Adipose tissue (tissue), 3 donors: Measurements from ENCODE around the gene TSEN34. TPM values are rescaled to one million over a fixed set of nuclear protein-coding genes. Genes with fewer than 3 reads are reported as not detected.
"Not testable (repeated sequence)": the region's sequence is repeated elsewhere in the genome, so short reads cannot be mapped to it uniquely, and the experiment has no call there.

ENCODE experiments used
- H3K27ac ChIP-seq: one replicate; pipeline ENCODE4 v1.5.1; 2013; ENCODE audit warnings: low read depth, low read length
- WGBS, 3 donors: extraction: QIAGEN DNeasy Blood & Tissue Kit; methylation state at CpG; one replicate each; pipeline ENCODE4 v1.1.7; 2013; 5-methylcytosine and 5-hydroxymethylcytosine counted together
- polyA plus RNA-seq, 3 donors: library from polyadenylated mRNA; stranded (reverse); fragments of 200-250 nt; gene quantifications; one replicate each; pipeline ENCODE4 v1.2.3, GENCODE V29; 2013
- donor health status: healthy with polysubstance abuse.
- donor health status: Bipolar disorder and iron deficiency.
- donor health status: healthy.

The TSEN34 gene
- polyA plus RNA-seq, 3 donors: 32.8 to 45.0 (median 39.6) TPM

DNA sequence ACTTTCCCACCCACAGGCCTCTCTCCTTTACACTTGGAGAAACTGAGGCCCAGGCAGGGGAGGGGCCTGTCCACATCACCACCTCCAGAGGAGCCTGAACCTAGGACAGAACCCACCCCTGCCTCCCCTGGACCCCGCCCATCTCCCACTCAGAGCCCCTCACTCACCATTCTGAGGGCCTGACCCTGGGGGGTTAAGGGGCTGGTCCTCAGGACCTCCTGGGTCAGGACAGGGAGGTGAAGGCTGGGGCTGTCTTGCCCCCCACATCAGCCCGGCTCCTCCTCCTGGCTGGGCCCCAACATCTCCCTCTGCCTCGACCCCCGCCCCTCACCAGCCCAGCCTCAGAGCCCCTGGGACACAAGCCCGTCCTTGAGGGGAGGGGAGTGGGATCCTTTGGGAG lies 28.6 kb downstream of the TSEN34 start:
- not testable (repeated sequence) for H3K27ac ChIP-seq
- 60 to 80% (median 72%) methylated on average over 1 to 5 of the region's 5 CpGs for WGBS, 3 donors

DNA sequence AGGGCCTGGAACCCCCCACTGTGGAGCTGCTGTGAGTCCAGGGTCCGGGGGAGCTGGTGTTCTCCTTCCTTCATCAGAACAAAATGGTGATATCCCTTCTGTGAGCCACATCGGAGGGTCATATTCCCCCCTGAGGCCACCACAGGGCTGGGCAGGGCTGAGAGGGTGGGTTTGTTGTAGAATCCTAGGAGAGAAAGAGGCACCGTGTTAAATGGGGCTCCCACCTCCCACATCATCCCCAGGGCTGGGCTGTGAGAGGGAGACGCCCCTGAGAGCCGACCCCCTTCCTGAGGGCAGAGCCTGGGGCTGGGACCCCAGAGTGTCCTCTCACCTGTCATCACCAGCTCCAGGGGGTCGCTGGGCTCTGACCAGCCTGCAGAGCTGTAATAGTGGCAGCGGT lies 30.8 kb downstream of the TSEN34 start:
- not testable (repeated sequence) for H3K27ac ChIP-seq
- 78 to 85% (median 79%) methylated on average over 6 to 7 of the region's 7 CpGs for WGBS, 3 donors

DNA sequence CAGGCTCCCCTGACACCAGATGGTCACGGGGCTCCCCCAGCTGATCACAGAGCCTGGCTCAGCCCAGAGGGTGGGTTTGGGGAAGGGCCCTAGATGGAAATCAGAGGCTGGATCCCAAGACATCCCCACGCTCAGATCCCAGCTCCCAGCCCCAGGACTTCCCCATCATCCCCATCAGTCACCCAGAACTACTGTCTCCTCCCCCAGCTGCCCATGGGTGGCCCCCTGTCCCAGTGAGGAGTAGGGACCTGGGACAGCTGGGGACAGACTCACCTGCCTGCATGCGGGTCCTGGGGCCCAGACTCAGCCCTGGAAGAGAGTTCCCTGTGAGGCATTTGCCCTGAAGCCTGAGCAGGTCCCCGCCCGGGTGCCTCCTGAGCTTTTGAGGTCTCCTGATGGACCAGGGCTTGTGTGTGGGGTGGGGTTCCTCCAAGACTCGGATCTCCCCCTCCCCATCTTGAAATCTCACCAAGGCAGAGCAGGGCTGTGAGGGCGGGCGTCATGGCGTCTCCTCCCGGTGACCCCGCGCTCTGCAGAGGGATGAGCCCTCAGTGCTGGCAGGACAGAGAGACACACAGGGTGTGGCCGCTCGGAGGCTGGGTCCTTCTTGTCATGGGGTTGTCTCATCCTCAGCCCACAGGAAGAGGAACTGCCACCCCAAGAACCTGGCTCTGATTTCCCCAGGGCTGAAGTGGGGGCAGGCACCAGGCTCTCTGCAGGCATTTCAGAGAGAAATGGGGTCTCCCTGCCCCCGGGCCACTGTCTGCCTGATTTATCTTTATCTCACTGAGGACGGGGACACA lies 31.6 kb downstream of the TSEN34 start, which contains the start of gene LILRB3:
Gene LILRB3 (minus strand): TSS at position 534 of the 803 bp plus-strand sequence. CDS start 31 bp downstream, at position 503.
- 54 to 61% (median 54%) methylated on average over 6 to 16 of the region's 16 CpGs for WGBS, 3 donors
- not testable (repeated sequence) for H3K27ac ChIP-seq

DNA sequence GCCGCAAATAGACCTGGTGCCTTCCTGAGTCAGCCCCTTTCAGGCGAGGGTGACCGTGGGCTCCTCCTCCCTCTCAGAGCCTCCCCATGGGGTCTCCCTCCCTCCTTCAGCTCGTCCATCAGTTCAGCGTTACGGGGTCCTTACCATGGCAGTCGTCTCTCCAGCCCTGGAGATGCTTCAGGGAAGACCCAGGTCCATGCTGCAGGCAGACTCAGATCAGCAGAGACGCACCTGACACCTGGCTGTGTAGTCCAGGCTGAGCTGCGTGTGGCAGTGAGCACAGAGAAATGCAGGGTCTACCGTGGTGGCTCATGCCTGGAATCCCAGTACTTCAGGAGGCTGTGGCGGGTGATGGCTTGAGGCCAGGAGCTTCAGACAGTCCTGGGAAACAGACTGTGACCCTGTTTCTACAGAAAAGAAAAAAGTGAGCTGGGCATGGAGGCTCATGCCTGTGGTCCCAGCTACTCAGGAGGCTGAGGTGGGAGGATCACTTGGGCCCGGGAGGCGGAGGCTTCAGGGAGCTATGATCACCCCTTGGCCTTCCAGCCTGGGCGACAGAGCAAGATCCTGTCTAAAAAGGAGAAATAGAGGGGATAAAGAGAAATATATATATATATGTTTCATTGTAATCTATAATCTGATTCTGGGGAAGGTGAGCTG lies 32.3 kb downstream of the TSEN34 start:
- not testable (repeated sequence) for H3K27ac ChIP-seq
- WGBS, 3 donors: 37 to 52% (median 51%) methylated on average over 13 to 14 of the region's 14 CpGs

DNA sequence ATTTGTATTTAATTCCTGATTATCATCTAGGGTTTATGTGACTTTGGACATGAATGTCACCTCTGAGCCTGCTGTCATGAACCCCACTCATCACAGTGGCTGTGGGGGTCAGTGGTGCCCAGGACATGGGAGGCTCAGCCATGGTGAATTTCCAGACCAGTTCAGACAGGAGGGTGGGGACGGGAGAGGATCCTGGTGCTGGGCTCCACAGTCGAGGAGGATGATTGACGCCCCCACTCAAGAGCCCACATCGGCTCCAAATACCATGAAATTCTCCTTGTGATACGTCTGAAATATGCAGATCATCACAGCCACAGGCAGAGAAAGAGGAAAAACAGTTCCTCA lies 32.8 kb downstream of the TSEN34 start:
- WGBS, 3 donors: 44 to 55% (median 47%) methylated on average over 4 to 5 of the region's 5 CpGs
- H3K27ac ChIP-seq: not testable (repeated sequence)

DNA sequence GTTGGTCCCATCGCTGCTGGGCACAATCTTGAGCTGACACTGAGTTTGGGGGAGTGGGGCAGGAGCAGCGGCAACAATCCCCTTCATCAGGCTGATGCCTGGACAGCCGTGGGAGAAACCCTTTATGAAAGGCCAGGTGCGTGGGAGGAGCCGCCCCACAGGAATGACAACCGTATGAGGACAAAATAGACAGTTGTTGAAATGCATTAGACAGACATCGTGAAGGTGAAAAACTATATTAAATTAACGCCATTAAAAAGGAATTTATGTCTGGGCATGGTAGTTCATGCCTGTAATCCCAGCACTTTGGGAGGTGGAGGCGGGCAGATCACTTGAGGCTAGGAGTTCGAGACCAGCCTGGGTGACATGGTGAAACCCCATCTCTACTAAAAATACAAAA lies 33.5 kb downstream of the TSEN34 start:
- 51 to 82% (median 76%) methylated on average over 9 to 10 of the region's 10 CpGs for WGBS, 3 donors
- H3K27ac ChIP-seq: not testable (repeated sequence)

DNA sequence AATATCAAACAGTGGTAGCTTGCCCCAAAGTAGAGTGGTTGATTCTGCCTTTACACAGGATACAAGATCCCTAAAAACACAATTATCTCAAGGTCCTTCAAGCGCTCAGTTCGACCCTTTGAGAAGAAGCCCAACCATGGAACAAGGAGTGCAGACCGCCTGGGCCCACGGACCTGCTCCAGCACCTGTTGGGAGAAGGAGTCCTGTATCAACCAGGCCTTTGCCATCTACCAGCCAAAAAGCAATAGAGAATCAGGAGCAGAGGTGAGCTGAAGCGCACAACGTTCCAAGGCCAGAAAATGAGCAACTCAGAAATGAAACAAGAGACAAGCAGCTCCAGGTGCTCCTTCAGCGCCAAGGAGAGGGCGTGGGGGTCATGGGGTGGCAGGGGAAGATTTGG lies 38.0 kb downstream of the TSEN34 start:
- WGBS, 3 donors: 83 to 92% (median 89%) methylated on average over 8 of the region's 8 CpGs

DNA sequence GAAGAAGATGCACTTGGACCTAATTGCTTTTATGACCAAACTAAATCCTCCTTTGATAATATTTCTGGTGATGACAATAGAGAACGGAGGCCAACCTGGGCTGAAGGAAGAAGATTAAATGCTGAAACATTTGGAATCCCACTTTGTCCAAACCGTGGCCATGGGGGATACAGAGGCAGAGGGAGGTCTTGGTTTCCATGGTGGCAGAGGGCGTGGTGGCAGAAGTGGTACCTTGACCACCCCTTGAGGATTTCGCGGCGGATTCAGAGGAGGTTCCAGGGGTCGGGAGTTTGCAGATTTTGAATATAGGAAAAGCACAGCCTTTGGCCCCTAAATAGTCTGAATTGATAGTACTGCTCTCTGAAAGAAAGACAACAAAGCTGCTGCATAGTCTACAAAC lies 38.9 kb downstream of the TSEN34 start:
- WGBS, 3 donors: 82 to 86% (median 85%) methylated on average over 7 of the region's 7 CpGs
- no peak overlapping the region for H3K27ac ChIP-seq

More for the DNA sequence above, 38.0 kb downstream of the TSEN34 start:
- H3K27ac ChIP-seq: no peak overlapping the region

DNA sequence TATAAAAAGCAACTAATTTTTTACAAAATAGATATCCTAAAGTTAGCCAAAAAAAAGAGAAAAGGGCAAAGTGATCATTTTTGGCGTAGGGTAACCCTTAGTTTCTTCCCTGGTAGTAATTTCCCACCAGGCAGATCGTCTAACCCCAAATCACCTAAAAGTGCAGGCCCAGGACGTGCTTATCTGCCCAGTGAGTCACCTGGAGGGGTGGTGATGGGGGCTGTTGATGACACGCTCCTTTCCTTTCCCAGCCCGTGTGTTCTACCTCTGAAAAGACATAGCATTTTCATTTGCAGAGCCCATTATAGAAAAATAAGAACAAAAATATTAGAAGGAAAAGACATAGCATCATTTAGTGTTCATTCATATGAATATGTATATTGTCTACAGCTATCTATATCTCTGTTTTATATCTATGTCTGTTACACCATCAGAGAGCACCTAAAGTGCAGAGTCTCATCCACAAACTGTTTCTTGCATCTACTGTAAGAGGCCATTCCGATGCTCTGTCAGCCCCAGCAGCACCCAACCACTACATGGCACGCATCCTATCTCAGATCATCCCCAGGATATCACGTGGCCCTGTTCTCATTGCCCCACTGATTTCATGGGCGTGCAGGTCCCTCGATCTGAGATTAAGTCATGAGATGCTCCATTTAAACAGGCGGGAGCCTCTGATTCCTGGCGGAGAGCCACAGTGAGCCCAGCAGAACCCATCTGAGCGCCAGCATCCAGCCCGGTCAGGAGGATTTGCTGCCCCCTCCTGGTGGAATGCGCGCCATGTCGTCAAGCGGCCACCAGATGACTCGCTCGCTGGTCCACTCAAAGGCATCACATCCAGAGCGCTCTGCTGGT lies 40.2 kb downstream of the TSEN34 start:
- WGBS, 3 donors: 16 to 24% (median 20%) methylated on average over 21 of the region's 21 CpGs
- no peak overlapping the region for H3K27ac ChIP-seq

DNA sequence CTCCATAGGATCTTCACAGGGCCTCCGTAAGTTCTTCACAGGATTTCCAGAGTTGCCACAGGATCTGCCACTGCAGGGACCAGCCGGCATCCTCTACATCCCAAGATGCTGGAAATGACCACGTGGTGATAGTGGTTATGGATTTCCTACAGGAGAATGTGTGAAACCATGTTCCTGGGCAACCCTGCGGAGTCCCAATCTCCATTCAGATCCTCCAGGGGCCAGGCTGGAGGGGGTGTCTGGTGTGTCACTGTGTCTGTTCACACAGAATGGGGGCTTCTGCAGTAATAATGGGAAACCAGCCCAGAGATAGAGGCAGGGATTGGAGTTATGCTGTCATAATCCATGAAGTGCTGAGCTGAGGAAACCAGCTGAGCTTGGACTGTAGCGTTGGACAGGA lies 42.8 kb downstream of the TSEN34 start:
- H3K27ac ChIP-seq: no peak overlapping the region
- 5 to 71% (median 62%) methylated on average over 5 of the region's 5 CpGs for WGBS, 3 donors

DNA sequence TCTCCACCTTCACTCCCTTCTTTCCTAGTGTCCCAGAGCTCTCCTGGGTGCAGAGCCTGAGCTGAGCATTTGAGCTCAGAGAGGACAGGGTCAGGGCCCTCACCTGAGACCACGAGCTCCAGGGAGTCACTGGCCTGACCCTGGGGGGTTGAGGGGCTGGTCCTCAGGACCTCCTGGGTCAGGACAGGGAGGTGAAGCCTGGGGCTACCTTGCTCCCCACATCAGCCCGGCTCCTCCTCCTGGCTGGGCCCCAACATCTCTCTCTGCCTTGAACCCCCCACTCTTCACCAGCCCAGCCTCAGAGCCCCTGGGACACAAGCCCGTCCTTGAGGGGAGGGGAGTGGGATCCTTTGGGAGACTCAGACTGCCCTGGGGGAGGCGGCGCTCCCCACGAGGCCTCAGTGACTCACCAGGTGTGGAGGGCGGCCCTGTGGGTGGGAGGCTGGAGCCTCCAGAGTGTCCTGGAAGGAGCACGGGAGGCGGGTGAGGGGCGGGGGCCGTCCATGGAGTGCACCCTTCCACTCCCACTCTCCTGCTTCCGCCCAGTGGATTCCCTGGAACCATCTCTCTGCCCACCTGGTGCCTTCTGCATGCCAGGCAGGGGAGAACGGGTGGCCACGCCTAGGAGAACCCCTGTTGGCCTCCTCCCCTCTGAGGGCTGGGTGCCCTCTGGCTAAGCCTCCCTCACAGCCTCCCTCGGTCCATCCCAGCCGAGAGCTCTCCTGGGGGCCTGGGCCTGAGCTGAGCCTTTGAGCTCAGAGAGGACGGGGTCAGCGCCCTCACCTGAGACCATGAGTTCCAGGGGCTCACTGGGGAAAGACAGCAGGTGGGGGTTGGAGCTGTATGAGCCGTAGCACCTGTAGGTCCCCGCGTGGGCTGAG lies 48.6 kb downstream of the TSEN34 start:
- not testable (repeated sequence) for H3K27ac ChIP-seq
- 61 to 76% (median 69%) methylated on average over 13 to 14 of the region's 21 CpGs for whole genome bisulfite sequencing, 3 donors

DNA sequence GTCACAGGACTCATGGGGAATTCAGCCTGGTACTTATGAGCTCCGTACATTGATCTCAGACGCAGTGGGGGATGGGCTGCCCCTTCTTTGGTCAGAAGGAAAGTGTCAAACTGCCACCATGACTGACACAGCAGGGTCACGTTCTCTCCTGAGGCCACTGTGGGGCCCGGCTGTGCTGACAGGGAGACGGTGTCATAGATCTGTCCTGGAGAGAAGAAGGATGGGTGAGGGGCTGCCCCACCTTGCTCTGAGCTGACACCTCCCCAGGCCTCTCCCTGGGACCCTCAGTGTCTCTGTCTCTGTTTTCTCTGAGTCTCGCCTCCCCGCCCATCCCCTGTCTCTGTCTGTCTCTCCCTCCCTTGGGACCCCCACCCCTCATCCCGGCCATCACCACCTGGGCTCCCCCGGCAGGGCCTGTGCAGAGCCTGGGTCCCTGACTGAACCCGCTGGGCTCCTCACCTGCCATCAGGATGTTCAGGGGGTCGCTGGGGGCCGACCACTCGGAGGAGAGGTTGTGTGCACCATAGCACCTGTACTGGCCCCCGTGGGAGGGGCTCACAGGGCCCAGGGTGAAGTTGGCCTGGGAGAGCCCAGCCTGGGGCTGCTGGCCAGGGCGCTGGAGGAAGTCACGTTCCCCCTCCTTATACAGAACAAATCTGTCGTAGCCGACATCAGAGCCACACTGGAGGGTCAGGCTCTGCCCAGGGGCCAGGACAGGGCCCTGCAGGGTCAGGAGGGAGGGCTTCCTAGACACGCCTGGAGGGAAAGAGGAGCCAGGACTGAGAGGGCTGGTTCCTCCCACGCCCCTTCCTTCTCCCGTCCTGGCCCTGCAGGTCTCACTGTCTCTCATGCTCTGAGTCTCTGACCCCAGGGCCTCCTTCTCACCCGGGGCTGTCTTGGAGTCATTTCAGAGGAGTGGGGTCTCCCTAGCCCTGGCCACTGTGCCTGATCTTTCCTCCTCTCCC lies 49.5 kb downstream of the TSEN34 start:
- not testable (repeated sequence) for H3K27ac ChIP-seq
- 54 to 65% (median 64%) methylated on average over 14 to 19 of the region's 22 CpGs for WGBS, 3 donors

DNA sequence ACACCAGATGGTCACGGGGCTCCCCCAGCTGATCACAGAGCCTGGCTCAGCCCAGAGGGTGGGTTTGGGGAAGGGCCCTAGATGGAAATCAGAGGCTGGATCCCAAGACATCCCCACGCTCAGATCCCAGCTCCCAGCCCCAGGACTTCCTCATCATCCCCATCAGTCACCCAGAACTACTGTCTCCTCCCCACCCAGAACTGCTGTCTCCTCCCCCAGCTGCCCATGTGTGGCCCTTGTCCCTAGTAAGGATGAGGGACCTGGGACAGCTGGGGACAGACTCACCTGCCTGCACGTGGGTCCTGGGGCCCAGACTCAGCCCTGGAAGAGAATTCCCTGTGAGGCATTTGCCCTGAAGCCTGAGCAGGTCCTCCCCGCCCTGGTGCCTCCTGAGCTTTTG lies 51.1 kb downstream of the TSEN34 start:
- WGBS, 3 donors: 61 to 67% methylated on average over 3 to 4 of the region's 4 CpGs; no CpG with 5 or more reads in 1 of the 3 donors
- not testable (repeated sequence) for H3K27ac ChIP-seq

DNA sequence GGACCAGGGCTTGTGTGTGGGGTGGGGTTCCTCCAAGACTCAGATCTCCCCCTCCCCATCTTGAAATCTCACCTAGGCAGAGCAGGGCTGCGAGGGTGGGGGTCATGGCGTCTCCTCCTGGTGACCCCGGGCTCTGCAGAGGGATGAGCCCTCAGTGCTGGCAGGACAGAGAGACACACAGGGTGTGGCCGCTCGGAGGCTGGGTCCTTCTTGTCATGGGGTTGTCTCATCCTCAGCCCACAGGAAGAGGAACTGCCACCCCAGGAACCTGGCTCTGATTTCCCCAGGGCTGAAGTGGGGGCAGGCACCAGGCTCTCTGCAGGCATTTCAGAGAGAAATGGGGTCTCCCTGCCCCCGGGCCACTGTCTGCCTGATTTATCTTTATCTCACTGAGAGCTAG lies 51.5 kb downstream of the TSEN34 start, which contains the start of gene LILRA6:
Gene LILRA6 (minus strand): TSS at position 145 of the 400 bp plus-strand sequence.
- not testable (repeated sequence) for H3K27ac ChIP-seq
- 0 to 67% (median 54%) methylated on average over 1 to 6 of the region's 6 CpGs for WGBS, 3 donors

DNA sequence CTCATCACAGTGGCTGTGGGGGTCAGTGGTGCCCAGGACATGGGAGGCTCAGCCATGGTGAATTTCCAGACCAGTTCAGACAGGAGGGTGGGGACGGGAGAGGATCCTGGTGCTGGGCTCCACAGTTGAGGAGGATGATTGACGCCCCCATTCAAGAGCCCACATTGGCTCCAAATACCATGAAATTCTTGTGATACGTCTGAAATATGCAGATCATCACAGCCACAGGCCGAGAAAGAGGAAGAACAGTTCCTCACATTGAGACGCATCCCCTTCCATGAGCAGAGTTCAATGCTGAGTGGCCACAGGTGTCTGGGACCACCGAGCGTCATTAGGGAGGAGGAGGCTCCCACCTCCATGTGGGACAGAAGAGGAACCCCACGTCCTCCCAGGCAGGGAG lies 52.7 kb downstream of the TSEN34 start:
- 43 to 44% methylated on average over 4 to 7 of the region's 8 CpGs; no CpG with 5 or more reads in 1 of the 3 donors for WGBS, 3 donors

More for the DNA sequence above, 52.7 kb downstream of the TSEN34 start:
- H3K27ac ChIP-seq: not testable (repeated sequence)
